ENCODE results near the gene GSTK1. TPM values are rescaled to one million over a fixed set of nuclear protein-coding genes. Genes with fewer than 3 reads are reported as not detected.
A peak's percentile ranks its signal among the peaks of the same experiment; 100 is the strongest.

Gene GSTK1
- total RNA-seq, 1 donor from 2014 or later, result 61.6 TPM

DNA sequence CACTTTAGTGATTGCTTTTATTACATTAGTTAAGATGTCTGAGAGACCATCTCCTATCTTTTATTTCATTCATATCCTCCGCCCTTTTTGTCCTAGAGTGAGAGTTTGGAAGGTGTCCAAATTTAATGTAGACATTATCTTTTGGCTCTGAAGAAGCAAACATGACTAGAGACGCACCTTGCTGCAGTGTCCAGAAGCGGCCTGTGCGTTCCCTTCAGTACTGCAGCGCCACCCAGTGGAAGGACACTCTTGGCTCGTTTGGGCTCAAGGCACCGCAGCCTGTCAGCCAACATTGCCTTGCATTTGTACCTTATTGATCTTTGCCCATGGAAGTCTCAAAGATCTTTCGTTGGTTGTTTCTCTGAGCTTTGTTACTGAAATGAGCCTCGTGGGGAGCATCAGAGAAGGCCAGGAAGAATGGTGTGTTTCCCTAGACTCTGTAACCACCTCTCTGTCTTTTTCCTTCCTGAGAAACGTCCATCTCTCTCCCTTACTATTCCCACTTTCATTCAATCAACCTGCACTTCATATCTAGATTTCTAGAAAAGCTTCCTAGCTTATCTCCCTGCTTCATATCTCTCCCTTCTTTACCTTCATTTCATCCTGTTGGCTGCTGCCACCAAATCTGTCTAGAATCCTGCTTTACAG lies 42.3 kb downstream of the GSTK1 start:
- no peak overlapping the region for H3K4me3 ChIP-seq (ENCODE audit: low read length in 3 of 3)
- no peaks in the 10 kb centered on the region for H3K27me3 ChIP-seq (ENCODE audit: control insufficient read depth in 3 of 3, insufficient read depth in 3 of 3, low read length in 3 of 3)
- H3K9ac ChIP-seq (ENCODE audit: low read depth in 1 of 3, low read length in 3 of 3), result no peak overlapping the region
- H3K4me1 ChIP-seq (ENCODE audit: control insufficient read depth in 3 of 3, insufficient read depth in 3 of 3, low read length in 3 of 3), result peaks cover 9 to 11% (median 11%) of the 10 kb centered on the region in 3 donors
- no peak overlapping the region for H3K27ac ChIP-seq (ENCODE audit: low read depth, low read length)
- H3K9me3 ChIP-seq (ENCODE audit: control insufficient read depth in 3 of 3, low read length in 3 of 3), result no peaks in the 10 kb centered on the region
- peaks cover 38 to 63% (median 57%) of the 10 kb centered on the region in 3 donors for H3K36me3 ChIP-seq (ENCODE audit: control insufficient read depth in 3 of 3, insufficient read depth in 3 of 3, low read length in 3 of 3)

DNA sequence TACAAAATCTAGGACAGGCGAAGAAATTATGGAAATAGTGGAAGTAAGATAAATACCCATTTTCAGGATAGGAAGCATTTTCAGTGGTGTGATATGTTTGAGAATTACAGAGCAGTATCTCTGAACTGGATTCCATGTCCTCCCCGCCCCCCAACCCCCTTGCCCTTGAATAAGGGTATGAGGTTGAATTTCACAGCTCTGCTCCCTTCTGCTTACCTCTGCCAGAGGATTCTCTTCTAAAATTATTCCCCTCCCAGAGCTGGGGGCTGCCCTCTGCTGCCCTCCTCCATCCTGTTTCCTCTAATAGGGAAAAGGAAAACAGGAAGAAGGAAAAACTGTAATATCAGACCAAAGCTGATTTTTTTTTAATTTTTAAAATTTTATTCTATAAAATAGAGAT lies 45.4 kb downstream of the GSTK1 start:
- Histone ChIP-seq H3K27ac (ENCODE audit: low read depth, low read length) (peak overlapping the region; percentile 54), H3K4me1 (ENCODE audit: control insufficient read depth in 3 of 3, insufficient read depth in 3 of 3, low read length in 3 of 3) (peaks cover 9 to 11% (median 11%) of the 10 kb centered on the region in 3 donors), H3K9ac (ENCODE audit: low read depth in 1 of 3, low read length in 3 of 3) (peak overlapping the region in 2 of 3 donors; percentile 29 to 57), H3K9me3 (ENCODE audit: control insufficient read depth in 3 of 3, low read length in 3 of 3) (no peaks in the 10 kb centered on the region), H3K36me3 (ENCODE audit: control insufficient read depth in 3 of 3, insufficient read depth in 3 of 3, low read length in 3 of 3) (peaks cover 23 to 35% (median 32%) of the 10 kb centered on the region in 3 donors), H3K27me3 (ENCODE audit: control insufficient read depth in 3 of 3, insufficient read depth in 3 of 3, low read length in 3 of 3) (no peaks in the 10 kb centered on the region), H3K4me3 (ENCODE audit: low read length in 3 of 3) (no peak overlapping the region)

DNA sequence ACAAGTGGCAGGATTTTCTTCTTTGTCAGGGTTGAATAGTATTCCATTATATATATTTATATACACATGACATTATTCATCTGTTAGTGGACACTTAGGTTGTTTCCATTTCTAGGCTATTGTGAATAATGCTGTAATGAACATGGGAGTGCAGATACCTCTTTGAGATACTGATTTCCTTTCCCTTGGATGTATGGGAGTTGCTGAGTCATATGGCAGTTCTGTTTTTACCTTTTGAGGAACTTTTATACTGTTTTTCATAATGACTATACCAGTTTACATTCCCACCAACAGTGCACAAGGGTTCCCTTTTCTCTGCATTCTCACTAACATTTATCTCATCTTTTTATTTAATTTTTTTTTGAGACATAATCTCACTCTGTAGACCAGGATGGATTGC lies 50.9 kb downstream of the GSTK1 start:
- no peak overlapping the region for H3K4me3 ChIP-seq (ENCODE audit: low read length in 3 of 3)
- no peak overlapping the region for H3K27ac ChIP-seq (ENCODE audit: low read depth, low read length)
- H3K36me3 ChIP-seq (ENCODE audit: control insufficient read depth in 3 of 3, insufficient read depth in 3 of 3, low read length in 3 of 3), result peaks cover 0 to 2% (median 0%) of the 10 kb centered on the region in 3 donors
- H3K4me1 ChIP-seq (ENCODE audit: control insufficient read depth in 3 of 3, insufficient read depth in 3 of 3, low read length in 3 of 3), result peaks cover 23 to 29% (median 24%) of the 10 kb centered on the region in 3 donors
- H3K9me3 ChIP-seq (ENCODE audit: control insufficient read depth in 3 of 3, low read length in 3 of 3), result no peaks in the 10 kb centered on the region
- H3K27me3 ChIP-seq (ENCODE audit: control insufficient read depth in 3 of 3, insufficient read depth in 3 of 3, low read length in 3 of 3), result no peaks in the 10 kb centered on the region
- H3K9ac ChIP-seq (ENCODE audit: low read depth in 1 of 3, low read length in 3 of 3), result no peak overlapping the region

DNA sequence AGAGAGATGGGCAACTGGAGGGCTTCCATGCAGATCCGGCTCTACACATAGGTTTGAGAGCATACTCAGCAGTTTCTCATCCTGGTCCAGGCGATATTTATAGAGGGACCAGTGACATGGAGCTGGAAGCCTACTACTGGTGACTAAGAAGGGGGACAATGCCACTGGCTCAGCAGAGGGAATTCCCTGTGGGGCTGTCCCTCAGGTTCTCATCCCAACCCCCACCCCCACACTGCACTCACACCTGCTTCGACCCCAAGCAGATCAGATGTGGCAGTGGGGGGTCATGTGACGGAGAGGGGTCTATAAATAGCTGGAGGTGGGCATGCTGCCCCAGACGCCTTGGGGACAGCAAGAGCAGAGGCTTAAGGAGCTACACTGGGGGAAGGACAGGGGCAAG lies 52.5 kb downstream of the GSTK1 start, which contains the start of gene CLCN1:
TSS of gene CLCN1 (plus strand) at position 336 of the 400 bp plus-strand sequence. CDS start 102 bp downstream, outside the sequence.
- peaks cover 6 to 14% (median 9%) of the 10 kb centered on the region in 3 donors for H3K36me3 ChIP-seq (ENCODE audit: control insufficient read depth in 3 of 3, insufficient read depth in 3 of 3, low read length in 3 of 3)
- peak within 1 kb of the TSS; percentile 91 for H3K27ac ChIP-seq (ENCODE audit: low read depth, low read length)
- peaks cover 26 to 39% (median 33%) of the 10 kb centered on the region in 3 donors for H3K4me1 ChIP-seq (ENCODE audit: control insufficient read depth in 3 of 3, insufficient read depth in 3 of 3, low read length in 3 of 3)
- peak within 1 kb of the TSS; percentile 72 to 90 (median 80) for H3K4me3 ChIP-seq (ENCODE audit: low read length in 3 of 3)
- peak within 1 kb of the TSS; percentile 80 to 97 (median 93) for H3K9ac ChIP-seq (ENCODE audit: low read depth in 1 of 3, low read length in 3 of 3)
- no peaks in the 10 kb centered on the region for H3K9me3 ChIP-seq (ENCODE audit: control insufficient read depth in 3 of 3, low read length in 3 of 3)
- H3K27me3 ChIP-seq (ENCODE audit: control insufficient read depth in 3 of 3, insufficient read depth in 3 of 3, low read length in 3 of 3), result no peaks in the 10 kb centered on the region

DNA sequence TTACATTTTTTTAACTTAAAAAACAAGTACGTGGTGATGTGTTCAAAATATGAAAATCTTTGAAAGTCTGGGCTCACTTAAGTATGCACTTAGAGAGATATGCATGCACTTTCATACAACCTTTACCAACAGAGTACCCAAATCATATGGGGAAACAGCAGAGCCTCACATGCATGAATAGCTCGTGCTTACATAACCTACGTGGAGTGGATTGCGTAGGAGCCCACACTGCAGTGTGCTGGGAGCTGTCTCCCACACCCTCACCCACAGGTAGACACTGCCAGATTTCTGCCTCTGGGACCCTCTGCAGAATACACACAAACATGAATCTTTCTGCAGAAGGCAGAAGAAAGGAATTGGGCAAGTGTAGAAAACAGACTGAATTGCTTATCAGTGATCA lies 53.3 kb downstream of the GSTK1 start:
- peaks cover 12 to 20% (median 16%) of the 10 kb centered on the region in 3 donors for H3K36me3 ChIP-seq (ENCODE audit: control insufficient read depth in 3 of 3, insufficient read depth in 3 of 3, low read length in 3 of 3)
- no peaks in the 10 kb centered on the region for H3K9me3 ChIP-seq (ENCODE audit: control insufficient read depth in 3 of 3, low read length in 3 of 3)
- peak overlapping the region; percentile 80 to 97 (median 93) for H3K9ac ChIP-seq (ENCODE audit: low read depth in 1 of 3, low read length in 3 of 3)
- no peaks in the 10 kb centered on the region for H3K27me3 ChIP-seq (ENCODE audit: control insufficient read depth in 3 of 3, insufficient read depth in 3 of 3, low read length in 3 of 3)
- peak overlapping the region; percentile 72 to 90 (median 80) for H3K4me3 ChIP-seq (ENCODE audit: low read length in 3 of 3)
- peaks cover 31 to 46% (median 40%) of the 10 kb centered on the region in 3 donors for H3K4me1 ChIP-seq (ENCODE audit: control insufficient read depth in 3 of 3, insufficient read depth in 3 of 3, low read length in 3 of 3)
- H3K27ac ChIP-seq (ENCODE audit: low read depth, low read length), result peak overlapping the region; percentile 91

DNA sequence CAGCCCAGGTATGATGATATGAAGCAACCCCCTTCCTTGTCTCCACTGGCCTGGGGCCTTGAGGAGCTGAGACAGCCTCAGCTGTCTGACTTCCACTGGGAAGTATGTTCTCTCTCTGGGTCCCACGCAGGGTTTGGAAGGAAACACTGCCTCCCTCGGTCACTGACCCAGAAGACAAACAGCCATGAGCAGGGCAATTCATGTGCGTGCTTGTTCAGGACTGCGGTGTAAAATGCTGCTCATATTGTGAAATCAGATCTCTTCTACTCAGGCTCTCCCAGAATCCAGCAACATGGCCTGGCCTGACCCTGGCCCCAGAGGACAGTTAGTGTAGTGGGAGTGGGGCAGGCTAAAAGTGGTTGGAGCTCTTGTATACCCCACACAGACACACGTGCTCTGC lies 55.4 kb downstream of the GSTK1 start:
- Histone ChIP-seq H3K27me3 (ENCODE audit: control insufficient read depth in 3 of 3, insufficient read depth in 3 of 3, low read length in 3 of 3) (no peaks in the 10 kb centered on the region), H3K9me3 (ENCODE audit: control insufficient read depth in 3 of 3, low read length in 3 of 3) (no peaks in the 10 kb centered on the region), H3K4me1 (ENCODE audit: control insufficient read depth in 3 of 3, insufficient read depth in 3 of 3, low read length in 3 of 3) (peaks cover 45 to 67% (median 57%) of the 10 kb centered on the region in 3 donors), H3K4me3 (ENCODE audit: low read length in 3 of 3) (peak overlapping the region; percentile 45 to 80 (median 65)), H3K27ac (ENCODE audit: low read depth, low read length) (peak overlapping the region; percentile 80), H3K36me3 (ENCODE audit: control insufficient read depth in 3 of 3, insufficient read depth in 3 of 3, low read length in 3 of 3) (peaks cover 20 to 28% (median 26%) of the 10 kb centered on the region in 3 donors), H3K9ac (ENCODE audit: low read depth in 1 of 3, low read length in 3 of 3) (peak overlapping the region; percentile 36 to 74 (median 48))

Small RNAs within 50 kb of the gene (small RNA-seq; reads per million reads assigned to genes)
- not detected for gene AC073342.3
- not detected for gene RN7SL481P
- not detected for gene RN7SL535P

Other genes with a start within 250 kb of the GSTK1 start
- not detected for gene OR9A2, start 236.3 kb upstream of the GSTK1 start, total RNA-seq
- gene OR6V1, start 211.1 kb upstream of the GSTK1 start, total RNA-seq, result not detected
- gene PIP, start 131.4 kb upstream of the GSTK1 start, total RNA-seq, result not detected
- not detected for gene TAS2R39, start 80.0 kb upstream of the GSTK1 start, total RNA-seq
- gene TAS2R40, start 41.4 kb upstream of the GSTK1 start, total RNA-seq, result not detected
- gene TMEM139, start 21.5 kb downstream of the GSTK1 start, total RNA-seq, result 1.0 TPM
- 9.4 TPM for gene CASP2, start 24.9 kb downstream of the GSTK1 start, total RNA-seq
- 4.7 TPM for gene CLCN1, start 52.7 kb downstream of the GSTK1 start, total RNA-seq
- 1.0 TPM for gene FAM131B, start 99.3 kb downstream of the GSTK1 start, total RNA-seq
- gene ZYX, start 117.9 kb downstream of the GSTK1 start, total RNA-seq, result 17.7 TPM
- 0.52 TPM for gene EPHA1, start 145.4 kb downstream of the GSTK1 start, total RNA-seq
- not detected for gene TAS2R60, start 180.0 kb downstream of the GSTK1 start, total RNA-seq
- gene TAS2R41, start 214.4 kb downstream of the GSTK1 start, total RNA-seq, result not detected